SK-N-SH (cell line): Measurements from ENCODE around the gene ZNF705A.
"Not testable (repeated sequence)": the region's sequence is repeated elsewhere in the genome, so short reads cannot be mapped to it uniquely, and the experiment has no call there.

Experiments
- CHD2 ChIP-seq: fragments of 150-350 bp; IDR thresholded peaks from 2 replicates; pipeline ENCODE4 v1.6.1; 2018; ENCODE audit warnings: low read length; ENCODE audit not compliant: partially characterized antibody
- CTCF ChIP-seq: fragments of 200-600 bp; sonication (generic); IDR thresholded peaks from 2 replicates; pipeline ENCODE4 v1.6.1; 2017; ENCODE audit warnings: antibody characterized with exemption, mild to moderate bottlenecking, moderate library complexity
- EP300 ChIP-seq, 2 experiments: IDR thresholded peaks; 2 replicates each; pipeline versions ENCODE4 v1.4.0 to v1.6.1; 2012; ENCODE audit warnings: borderline replicate concordance in 1 of 2, low read depth in 1 of 2, low read length in 1 of 2
- EZH2phosphoT487 ChIP-seq: fragments of 200-600 bp; sonication (generic); IDR thresholded peaks from 2 replicates; pipeline ENCODE4 v1.6.1; 2017; ENCODE audit warnings: low read depth, mixed run types, mild to moderate bottlenecking, antibody characterized with exemption, moderate library complexity, borderline replicate concordance
- FOXM1 ChIP-seq: IDR thresholded peaks from 2 replicates; pipeline ENCODE4 v1.4.0; 2012; ENCODE audit warnings: low read depth, mild to moderate bottlenecking
- GABPA ChIP-seq: IDR thresholded peaks from 2 replicates; pipeline ENCODE4 v1.4.0; 2012; ENCODE audit warnings: low read depth, mild to moderate bottlenecking
- JUND ChIP-seq: IDR thresholded peaks from 2 replicates; pipeline ENCODE4 v1.4.0; 2012
- MEF2A ChIP-seq: IDR thresholded peaks from 2 replicates; pipeline ENCODE4 v1.4.0; 2012; ENCODE audit warnings: low read depth, borderline replicate concordance
- POLR2AphosphoS5 ChIP-seq: IDR thresholded peaks from 2 replicates; pipeline ENCODE4 v1.6.1; 2012; ENCODE audit warnings: low read depth, low read length
- RAD21 ChIP-seq: IDR thresholded peaks from 2 replicates; pipeline ENCODE4 v1.6.1; 2012; ENCODE audit warnings: mild to moderate bottlenecking, low read length
- TEAD4 ChIP-seq: IDR thresholded peaks from 2 replicates; pipeline ENCODE4 v1.4.0; 2012; ENCODE audit warnings: mild to moderate bottlenecking, borderline replicate concordance; ENCODE audit not compliant: insufficient read depth
- TF ChIP-seq, protein P1 (sequence below): IDR thresholded peaks from 2 replicates; pipeline ENCODE4 v1.4.0; 2012; ENCODE audit warnings: low read depth

DNA sequence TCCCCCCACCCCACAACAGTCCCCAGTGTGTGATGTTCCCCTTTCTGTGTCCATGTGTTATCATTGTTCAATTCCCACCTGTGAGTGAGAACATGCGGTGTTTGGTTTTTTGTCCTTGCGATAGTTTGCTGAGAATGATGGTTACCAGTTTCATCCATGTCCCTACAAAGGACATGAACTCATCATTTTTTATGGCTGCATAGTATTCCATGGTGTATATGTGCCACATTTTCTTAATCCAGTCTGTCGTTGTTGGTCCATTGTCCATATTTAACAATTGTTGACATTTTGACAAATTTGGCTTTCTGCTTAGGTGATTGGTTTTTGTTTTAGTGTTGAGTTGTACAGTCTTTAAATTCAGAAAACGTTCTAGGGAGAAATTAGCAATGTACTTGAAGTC is 43.7 kb upstream of the ZNF705A start:
- not testable (repeated sequence) for TF ChIP-seq POLR2AphosphoS5; GABPA; EZH2phosphoT487; CTCF; EP300 (IDR thresholded peaks at IDR 0.05; ENCODE audit: borderline replicate concordance in 1 of 2, low read depth in 1 of 2, low read length in 1 of 2); TEAD4; CHD2; JUND; RAD21; MEF2A; FOXM1
- TF ChIP-seq, protein P1, sequence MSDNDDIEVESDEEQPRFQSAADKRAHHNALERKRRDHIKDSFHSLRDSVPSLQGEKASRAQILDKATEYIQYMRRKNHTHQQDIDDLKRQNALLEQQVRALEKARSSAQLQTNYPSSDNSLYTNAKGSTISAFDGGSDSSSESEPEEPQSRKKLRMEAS = not testable (repeated sequence)
